GM12878 (cell line): ENCODE measurements around the gene CHAMP1. TPM values are rescaled to one million over a fixed set of nuclear protein-coding genes. Genes with fewer than 3 reads are reported as not detected.
A peak's percentile ranks its signal among the peaks of the same experiment; 100 is the strongest.

Experiments
- ATAC-seq: fragments of 200-7000 bp; cut with Tn5 transposase; 3 replicates; pipeline ENCODE4 v1.9.1; 2020; ENCODE audit warnings: mild to moderate bottlenecking, moderate library complexity
- BruUV-seq: library from RNA; stranded (reverse); fragments of 400-500 nt; replicated peaks from 2 replicates; lab custom pipeline; 2021; lab: Mats Ljungman, UMichigan
- CTCF ChIA-PET: fragments of 300-600 bp; sonication (Branson Sonifier 250); formaldehyde crosslinking; extraction: SDS; loops from one replicate; lab custom pipeline; 2021; ENCODE audit warnings: inconsistent platforms; lab: Yijun Ruan, JAX
- POLR2A ChIA-PET: fragments of 350-600 bp; formaldehyde crosslinking; extraction: SDS; loops from one replicate; lab custom pipeline; 2021; ENCODE audit warnings: inconsistent platforms; lab: Charles Lee
- RAD21 ChIA-PET: fragments of 300-600 bp; sonication (Branson Sonifier 250); formaldehyde crosslinking; loops from one replicate; lab custom pipeline; 2023; ENCODE audit warnings: antibody characterized with exemption; ENCODE audit not compliant: unreplicated experiment; lab: Charles Lee
- SMC1A ChIA-PET: fragments of 300-600 bp; sonication (Branson Sonifier 250); formaldehyde crosslinking; loops from one replicate; lab custom pipeline; 2023; ENCODE audit not compliant: unreplicated experiment, uncharacterized antibody; lab: Charles Lee
- DNase-seq: peaks from one replicate; pipeline ENCODE4 v3.0.0-alpha.2; 2011; ENCODE audit warnings: low read depth, low spot score
- FAIRE-seq: peaks from 3 replicates; lab custom pipeline; 2011; peaks lifted over from hg19 to GRCh38; lab: Jason Lieb, UNC
- H2AFZ ChIP-seq: 2 replicates; pipeline ENCODE4 v1.6.0; 2011; ENCODE audit warnings: low read depth, low read length, control low read depth; ENCODE audit not compliant: control insufficient read depth
- H3K27ac ChIP-seq: 2 replicates; pipeline ENCODE4 v1.5.1; 2011; ENCODE audit warnings: control low read depth; ENCODE audit not compliant: control insufficient read depth, insufficient read depth
- H3K27me3 ChIP-seq, 2 experiments: replicated peaks in 1 of 2; 2 replicates each; pipeline versions ENCODE4 v1.6.0 to v1.6.1; 2011; ENCODE audit warnings: low read length in 1 of 2; ENCODE audit not compliant: control insufficient read depth in 2 of 2, insufficient read depth in 2 of 2
- H3K36me3 ChIP-seq, 2 experiments: 2 replicates each; pipeline ENCODE4 v1.5.1; 2011; ENCODE audit warnings: low read length in 1 of 2; ENCODE audit not compliant: control insufficient read depth in 2 of 2, insufficient read depth in 2 of 2
- H3K4me1 ChIP-seq: 2 replicates; pipeline ENCODE4 v1.6.1; 2011; ENCODE audit warnings: mild to moderate bottlenecking, low read length, moderate library complexity, mixed read lengths; ENCODE audit not compliant: control insufficient read depth, insufficient read depth
- H3K4me2 ChIP-seq: 2 replicates; pipeline ENCODE4 v1.6.0; 2011; ENCODE audit warnings: control low read depth; ENCODE audit not compliant: control insufficient read depth, insufficient read depth
- H3K4me3 ChIP-seq: fragments of 200-600 bp; sonication (generic); 2 replicates; pipeline ENCODE4 v1.5.1; 2016
- H3K79me2 ChIP-seq: 2 replicates; pipeline ENCODE4 v1.6.0; 2011; ENCODE audit warnings: low read length; ENCODE audit not compliant: control insufficient read depth, insufficient read depth
- H3K9ac ChIP-seq: 2 replicates; pipeline ENCODE4 v1.8.0; 2011; ENCODE audit warnings: low read length, control low read depth, mixed read lengths; ENCODE audit not compliant: control insufficient read depth, insufficient read depth
- H3K9me3 ChIP-seq: replicated peaks from 3 replicates; pipeline ENCODE4 v1.5.1; 2011; ENCODE audit warnings: mild to moderate bottlenecking, low read length; ENCODE audit not compliant: control insufficient read depth, insufficient read depth
- H4K20me1 ChIP-seq: 2 replicates; pipeline ENCODE4 v1.6.0; 2011; ENCODE audit not compliant: control insufficient read depth, insufficient read depth
- IRF5 ChIP-seq: fragments of 450-650 bp; IDR thresholded peaks from 2 replicates; pipeline ENCODE4 v1.6.1; 2017; ENCODE audit warnings: borderline replicate concordance
- KLF5 ChIP-seq: fragments of 450-650 bp; IDR thresholded peaks from 2 replicates; pipeline ENCODE4 v1.6.1; 2014; ENCODE audit warnings: mild to moderate bottlenecking; ENCODE audit not compliant: partially characterized antibody
- NRF1 ChIP-seq: conservative IDR thresholded peaks from 2 replicates; pipeline ENCODE4 v1.6.1; 2011; ENCODE audit warnings: mild to moderate bottlenecking, low read depth, low read length, improper control_type of control experiment
- PML ChIP-seq: IDR thresholded peaks from 2 replicates; pipeline ENCODE4 v1.6.1; 2012; ENCODE audit warnings: low read length, inconsistent platforms
- RAD21 ChIP-seq: IDR thresholded peaks from 2 replicates; pipeline ENCODE4 v1.6.1; 2011; ENCODE audit warnings: mild to moderate bottlenecking, low read depth, low read length, moderate library complexity; ENCODE audit not compliant: insufficient read depth
- RAD51 ChIP-seq: fragments of 450-650 bp; IDR thresholded peaks from 2 replicates; pipeline ENCODE4 v1.6.1; 2016; ENCODE audit warnings: moderate library complexity, mild to moderate bottlenecking, inconsistent platforms
- RELA ChIP-seq: fragments of 450-650 bp; IDR thresholded peaks from 2 replicates; pipeline ENCODE4 v1.8.0; 2014; ENCODE audit warnings: borderline replicate concordance; ENCODE audit not compliant: partially characterized antibody
- STAT3 ChIP-seq: IDR thresholded peaks from 2 replicates; pipeline ENCODE4 v1.6.1; 2011; ENCODE audit warnings: low read depth, low read length, improper control_type of control experiment
- WRNIP1 ChIP-seq: IDR thresholded peaks from 2 replicates; pipeline ENCODE4 v1.6.1; 2011; ENCODE audit warnings: low read depth, low read length, improper control_type of control experiment, borderline replicate concordance
- YY1 ChIP-seq: IDR thresholded peaks from 2 replicates; pipeline ENCODE4 v1.6.1; 2011; ENCODE audit warnings: low read depth, mild to moderate bottlenecking, low read length
- ZNF384 ChIP-seq: IDR thresholded peaks from 2 replicates; pipeline ENCODE4 v1.6.1; 2012; ENCODE audit warnings: low read depth, mild to moderate bottlenecking, low read length, improper control_type of control experiment, borderline replicate concordance
- WGBS: methylation state at CpG from one replicate; pipeline ENCODE4 v1.1.6; 2016; ENCODE audit warnings: low lambda C conversion rate; ENCODE audit not compliant: insufficient replicate concordance, insufficient coverage; ENCODE audit errors: missing lambda C conversion rate; 5-methylcytosine and 5-hydroxymethylcytosine counted together
- in situ Hi-C: fragments of 300-500 bp; cut with MboI; formaldehyde crosslinking; loops from 9 replicates; pipeline ENCODE4 v1.14.3; 2018; ENCODE audit warnings: mixed read lengths
- intact Hi-C: fragments of 100-400 bp; cut with micrococcal nuclease; formaldehyde crosslinking; loops from one replicate; pipeline ENCODE4 v1.14.2; 2022; ENCODE audit not compliant: unreplicated experiment
- polyA plus RNA-seq, 11 experiments: library from polyadenylated mRNA; depleted of rRNA in 4 of 11; unstranded in 6 of 11; stranded (reverse) in 5 of 11; fragments of >200 nt; fragmentation: Nextera tagmentation in 4 of 11; fragmentation: Illumina TruSeq in 1 of 11; extraction: Ambion mirVana in 4 of 11; extraction: Trizol in 1 of 11; gene quantifications; 1 replicate in 1 of 11; 2 replicates in 10 of 11; pipeline versions ENCODE4 v1.2.1 to v1.2.3, GENCODE V29; 2011 to 2016; ENCODE audit warnings: inconsistent platforms in 2 of 11, missing spikeins in 2 of 11, low read depth in 1 of 11
- total RNA-seq, 4 experiments: library from RNA; depleted of rRNA in 3 of 4; stranded (reverse); fragments of >200 nt in 3 of 4; fragmentation: Illumina TruSeq in 1 of 4; extraction: Trizol in 1 of 4; gene quantifications; 2 replicates each; pipeline versions ENCODE4 v1.2.1 to v1.2.3, GENCODE V29; 2013 to 2021

The CHAMP1 gene
- total and polyA plus RNA-seq, 10 of the 15 experiments (the other 5 are each of a cell fraction or from before 2014, with no cell fraction given): 1.1 to 54.8 (median 23.9) TPM

DNA sequence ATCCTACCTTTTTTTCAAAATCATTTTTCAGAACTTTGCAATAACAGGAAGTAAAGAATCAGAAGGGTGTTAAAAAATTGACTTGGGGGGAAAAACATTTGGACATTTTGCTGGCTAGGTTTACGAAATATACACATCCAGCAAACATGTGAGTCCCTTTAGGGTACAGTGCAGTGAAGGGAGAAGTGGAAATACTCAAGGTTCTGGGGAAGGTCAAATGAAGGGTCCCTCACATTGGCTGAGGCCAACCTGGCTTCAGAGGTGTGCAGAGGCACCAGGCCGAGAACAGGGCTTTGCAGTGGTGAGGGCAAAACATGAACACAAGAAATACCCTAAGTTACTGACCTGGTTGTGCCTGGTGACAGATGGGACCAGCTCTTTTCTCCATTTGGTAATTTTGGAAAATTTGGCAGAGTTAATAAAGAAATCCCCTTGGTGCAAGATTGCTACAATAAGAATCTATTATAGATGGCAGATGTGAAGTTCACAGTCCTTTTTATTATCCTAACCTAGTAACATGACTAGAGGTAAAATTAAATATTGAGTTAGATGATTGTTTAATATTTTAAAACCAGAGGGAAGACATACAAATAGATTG is 34.4 kb upstream of the CHAMP1 start:
- H3K4me3 ChIP-seq: no peak overlapping the region
- H3K4me2 ChIP-seq: peak overlapping the region; percentile 77; the same call in 1 of the 2 replicates
- no TSS peak for BruUV-seq
- WGBS: 97% methylated on average over 2 of the region's 2 CpGs
- no peaks in the 10 kb centered on the region for H4K20me1 ChIP-seq
- peak overlapping the region; percentile 94 for H3K9ac ChIP-seq
- in situ Hi-C loops: no loop called here
- H3K27me3 ChIP-seq: no peaks in the 10 kb centered on the region
- intact Hi-C loops: loop anchor here (2.0 kb wide), 1 partner anchor 45 kb away; the partner anchor contains the start of gene CDC16
- peaks cover 0 to 4% of the 10 kb centered on the region in 2 experiments; a peak in 3 of 4 replicates for H3K36me3 ChIP-seq
- no peak for ATAC-seq
- POLR2A ChIA-PET: interaction anchor here (0.7 to 4.0 kb wide), 6 partner anchors 9 to 55 kb away, joined by 3 to 39 read pairs (median 4); partner anchors contain the start of gene CHAMP1
- H3K27ac ChIP-seq: peak overlapping the region; percentile 97
- no peak for DNase-seq
- peaks cover 25% of the 10 kb centered on the region for H3K79me2 ChIP-seq
- TF ChIP-seq RAD21: no peak
- TF ChIP-seq YY1: no peak
- TF ChIP-seq WRNIP1: no peak
- TF ChIP-seq STAT3: no peak
- no peak for TF ChIP-seq IRF5
- no peak for TF ChIP-seq RAD51
- no peak for TF ChIP-seq KLF5
- no peak for TF ChIP-seq NRF1
- no peak for TF ChIP-seq PML
- TF ChIP-seq ZNF384: no peak
- no peak for TF ChIP-seq RELA
- TF ChIP-seq, all 136 proteins: peak for 0
- ChIA-PET RAD21 (interaction anchor here (1.0 to 3.5 kb wide), 4 partner anchors 32 to 63 kb away, joined by 3 to 24 read pairs (median 5); partner anchors contain the start of gene CHAMP1), CTCF (interaction anchor here (0.9 to 2.7 kb wide), 10 partner anchors 21 to 71 kb away, joined by 3 to 13 read pairs (median 4); no protein-coding TSS in a partner anchor), SMC1A (interaction anchor here (0.7 to 2.5 kb wide), 12 partner anchors 10 to 61 kb away, joined by 3 to 27 read pairs (median 3); partner anchors contain the start of genes CDC16 and CHAMP1)
- FAIRE-seq: no peak
- Histone ChIP-seq H2AFZ (no peak overlapping the region; the same call in 1 of the 2 replicates), H3K4me1 (peaks cover 6% of the 10 kb centered on the region), H3K9me3 (no peaks in the 10 kb centered on the region)
